ENCODE measurements around the gene GNS.
"Not testable (repeated sequence)": the region's sequence is repeated elsewhere in the genome, so short reads cannot be mapped to it uniquely, and the experiment has no call there.

Gene GNS

DNA sequence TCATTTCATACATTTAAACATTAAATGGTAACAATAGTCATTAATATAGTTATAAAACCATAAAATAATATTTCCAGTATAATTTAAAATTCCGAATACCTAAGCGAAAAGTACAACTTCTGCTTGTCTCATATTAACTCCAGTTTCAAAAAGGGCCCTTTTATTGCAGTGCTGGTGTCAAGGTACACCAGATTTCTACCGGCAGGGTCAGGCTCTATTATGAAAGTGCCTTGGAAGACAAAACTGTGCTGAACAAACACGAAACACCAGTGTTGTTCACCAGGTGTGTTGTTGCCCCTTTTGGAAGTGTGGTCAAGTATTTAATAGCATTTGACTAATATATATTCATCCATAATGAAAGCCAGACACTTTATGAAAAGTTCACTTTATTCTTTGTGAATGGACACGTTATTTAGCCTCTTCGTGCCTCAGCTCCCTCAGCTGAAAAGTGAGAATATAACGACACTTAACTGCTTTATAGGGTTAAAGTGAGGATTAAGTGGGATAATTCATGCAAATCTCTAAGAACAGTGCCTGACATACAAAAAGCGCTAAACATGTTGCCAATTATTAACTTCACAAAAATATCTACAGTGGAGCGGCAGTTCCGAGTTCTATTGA is 20.3 kb upstream of the GNS start:
- DNase-seq: no peak

DNA sequence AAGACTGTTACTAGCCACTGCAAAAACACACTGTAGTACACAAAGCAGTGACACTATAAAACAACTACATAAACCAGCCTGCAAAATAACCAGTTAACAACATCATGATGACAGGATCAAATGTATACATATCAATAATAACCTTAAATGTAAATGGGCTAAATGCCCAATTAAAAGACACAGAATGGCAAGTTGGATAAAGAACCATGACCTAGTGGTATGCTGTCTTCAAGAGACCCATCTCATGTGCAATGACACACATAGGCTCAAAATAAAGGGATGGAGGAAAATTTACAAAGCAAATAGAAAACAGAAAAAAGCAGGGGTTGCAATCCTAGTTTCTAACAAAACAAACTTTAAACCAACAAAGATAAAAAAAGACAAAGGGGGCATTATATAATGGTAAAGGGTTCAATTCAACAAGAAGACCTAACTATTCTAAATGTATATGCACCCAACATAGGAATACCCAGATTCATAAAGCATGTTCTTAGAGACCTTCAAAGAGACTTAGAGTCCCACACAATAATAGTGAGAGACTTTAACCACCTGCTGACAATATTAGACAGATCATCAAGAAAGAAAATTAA is 16.0 kb upstream of the GNS start:
- DNase-seq: not testable (repeated sequence)

DNA sequence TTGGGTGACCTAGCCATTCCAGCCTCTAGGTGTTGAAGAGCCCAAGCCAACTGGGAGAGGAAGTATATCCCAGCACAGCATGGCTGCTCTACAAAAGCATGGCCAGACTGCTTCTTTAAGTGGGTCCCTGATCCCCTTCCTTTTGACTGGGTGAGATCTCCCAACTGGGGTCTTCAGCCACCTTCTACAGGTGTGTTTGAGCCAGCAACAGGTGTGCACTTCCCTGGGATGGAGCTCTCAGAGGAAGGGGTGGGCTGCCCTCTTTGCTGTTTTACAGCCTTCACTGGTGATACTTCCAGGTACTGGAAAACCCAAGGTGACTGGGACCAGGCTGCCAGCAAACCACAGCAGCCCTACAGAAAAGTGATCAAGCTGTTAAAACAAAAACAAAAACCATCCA is 14.2 kb upstream of the GNS start:
- DNase-seq: no peak

DNA sequence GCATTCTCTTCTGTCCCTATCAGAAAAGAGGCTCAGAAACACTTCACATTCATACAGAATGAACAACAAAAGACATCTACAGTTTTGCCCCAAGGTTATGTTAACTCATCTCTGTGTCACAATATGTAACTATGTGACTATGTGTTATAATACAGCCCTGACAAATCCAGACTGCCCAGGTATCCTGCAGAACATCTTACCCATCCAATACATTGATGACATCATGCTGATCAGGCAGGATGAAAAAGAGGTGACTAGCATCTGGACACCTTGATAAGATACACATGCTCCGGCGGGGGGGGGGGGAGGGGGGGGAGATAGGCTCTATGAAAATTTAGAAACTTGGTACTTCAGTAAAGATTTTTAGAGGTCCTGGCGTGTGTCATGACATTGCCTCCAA is 8.3 kb upstream of the GNS start:
- DNase-seq: no peak

- DNase-seq: no peak
Observed at GRCh38 chr12:64760808-64761573, 1.8 kb upstream of the GNS start.

GRCh38 chr12:64757771-64758170 is 1.4 kb downstream of the GNS start:
- DNase-seq: no peak

DNA sequence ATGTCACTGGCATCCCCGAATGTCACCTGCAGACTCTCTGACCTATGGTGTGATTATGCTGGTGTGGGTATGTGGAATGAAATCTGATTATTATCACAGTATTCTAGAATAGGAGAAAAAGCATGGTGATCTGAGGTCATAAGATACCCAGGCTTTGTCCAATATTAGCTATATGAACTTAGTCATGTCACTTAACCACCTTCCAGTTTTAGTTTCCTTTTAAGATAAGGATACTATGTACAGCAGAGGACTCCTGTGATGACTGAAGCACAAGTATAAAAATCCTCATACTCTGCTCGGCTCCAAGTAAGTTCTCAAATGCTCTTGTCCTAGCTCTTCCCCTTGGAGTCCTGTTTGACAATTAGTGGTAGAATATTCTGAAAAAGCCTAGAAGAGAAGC is 2.8 kb downstream of the GNS start:
- DNase-seq: no peak

DNA sequence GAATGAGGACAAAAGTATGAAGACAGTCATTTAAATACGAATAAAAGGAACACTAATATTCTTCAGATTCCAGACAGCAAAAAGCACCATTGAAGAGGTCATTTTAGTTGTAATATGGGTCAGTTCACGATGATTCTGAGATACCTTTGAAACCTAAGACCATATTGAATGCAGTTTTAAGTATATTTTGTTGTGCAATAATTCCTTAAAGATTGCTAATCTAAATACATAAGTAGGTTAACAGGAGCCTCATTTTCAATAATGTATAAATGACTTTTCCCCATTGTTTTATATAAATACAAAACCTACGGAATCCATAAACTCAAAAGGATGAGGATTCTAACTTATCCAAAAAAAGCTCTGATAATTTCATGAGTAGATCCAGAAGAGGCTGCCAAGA is 5.8 kb downstream of the GNS start:
- no peak for DNase-seq

GRCh38 chr12:64752833-64753238 is 6.4 kb downstream of the GNS start:
- no peak for DNase-seq

DNA sequence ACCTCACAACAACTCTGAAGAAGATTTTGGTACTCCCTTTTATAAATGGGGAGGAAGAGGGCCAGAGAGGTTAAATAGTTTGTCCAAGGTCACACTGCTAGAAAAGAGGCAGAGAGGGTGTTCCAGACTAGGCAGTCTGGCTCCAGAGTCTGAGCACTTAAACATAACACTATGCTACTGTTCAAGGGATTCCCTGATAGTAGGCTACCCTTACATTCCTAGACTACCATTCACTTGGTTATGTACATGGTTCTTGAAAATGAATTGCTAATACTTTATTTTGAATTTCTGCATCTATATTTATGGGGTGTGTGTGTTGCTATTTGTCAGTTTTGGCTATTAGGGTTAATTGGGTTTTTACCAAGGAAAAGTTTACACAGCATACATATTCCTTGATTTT is 7.2 kb downstream of the GNS start:
- DNase-seq: no peak

- DNase-seq: no peak
Observed at GRCh38 chr12:64749461-64750200, 9.6 kb downstream of the GNS start.

DNA sequence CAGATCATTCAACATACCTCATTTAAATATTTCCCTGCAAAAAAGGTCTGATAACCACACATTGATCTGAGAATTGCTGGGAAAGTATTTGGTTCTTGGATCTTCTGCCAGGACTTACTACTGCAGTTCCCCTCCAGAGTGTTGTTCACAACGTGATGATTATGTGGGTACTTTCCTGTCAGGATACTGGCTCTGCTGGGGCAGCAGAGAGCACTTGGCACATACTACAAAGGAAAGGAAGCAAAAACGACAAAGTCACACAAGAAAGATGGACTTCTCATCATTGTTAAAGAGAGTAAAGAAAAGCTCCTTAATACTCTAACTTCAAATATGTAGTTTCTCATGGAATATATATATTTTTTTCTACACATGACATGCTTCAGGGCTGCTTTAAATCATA is 11.5 kb downstream of the GNS start:
- DNase-seq: no peak

- DNase-seq: no peak
Observed at GRCh38 chr12:64746663-64747062, 12.5 kb downstream of the GNS start.

GRCh38 chr12:64745980-64746379 is 13.2 kb downstream of the GNS start:
- no peak for DNase-seq

- no peak for DNase-seq
Observed at GRCh38 chr12:64745259-64745807, 13.9 kb downstream of the GNS start.

- DNase-seq: no peak
Observed at GRCh38 chr12:64744422-64745258, 14.6 kb downstream of the GNS start.

- DNase-seq: no peak
Observed at GRCh38 chr12:64743206-64743605, 16.0 kb downstream of the GNS start.

GRCh38 chr12:64742416-64742815 is 16.8 kb downstream of the GNS start:
- DNase-seq: no peak

DNA sequence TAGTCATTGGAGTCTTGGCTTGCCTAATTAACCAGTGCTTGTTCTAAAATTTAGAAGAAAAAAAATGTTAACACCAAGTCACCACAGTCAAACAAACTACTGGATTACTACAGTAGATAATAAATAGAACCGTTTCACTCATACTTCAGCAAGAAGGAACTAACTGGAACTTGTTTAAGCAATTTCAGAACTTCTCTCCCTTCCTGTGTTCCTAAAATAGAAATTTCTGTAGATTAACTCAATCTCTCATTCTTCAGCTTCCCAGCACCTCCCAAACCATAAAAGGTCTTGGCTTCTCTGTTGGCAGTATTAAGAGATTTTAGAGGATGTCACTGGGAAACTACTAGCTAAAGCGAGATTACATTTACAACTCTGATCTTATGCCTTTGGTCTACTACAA is 18.6 kb downstream of the GNS start:
- no peak for DNase-seq

GRCh38 chr12:64739778-64740177 is 19.4 kb downstream of the GNS start:
- no peak for DNase-seq

DNA sequence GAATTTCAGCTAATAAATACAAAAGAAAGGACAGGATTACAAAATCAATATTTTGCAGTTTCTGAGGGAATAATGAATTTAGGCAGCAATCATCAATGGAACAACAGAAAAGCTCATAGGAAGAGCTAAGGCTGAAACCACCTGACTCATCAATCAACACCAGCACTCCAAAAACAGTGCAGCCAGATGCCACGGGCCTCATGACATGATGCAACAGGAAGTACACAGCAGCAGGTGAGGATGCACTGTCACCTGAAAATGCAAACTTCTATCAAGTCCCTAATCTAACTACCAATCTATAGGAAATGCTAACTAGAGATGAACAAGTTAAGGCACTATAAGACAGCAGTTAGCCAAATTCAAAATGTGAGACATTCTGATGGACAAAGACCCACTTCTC is 21.7 kb downstream of the GNS start:
- no peak for DNase-seq

- DNase-seq: no peak
Observed at GRCh38 chr12:64736771-64737170, 22.4 kb downstream of the GNS start.

- no peak for DNase-seq
Observed at GRCh38 chr12:64735442-64735841, 23.8 kb downstream of the GNS start.

Measured in NCI-H2081 treated with DMSO at 0.1 percent for 48 hours (cell line).